ENCODE results near the gene ARSG. TPM values are rescaled to one million over a fixed set of nuclear protein-coding genes. Genes with fewer than 3 reads are reported as not detected.

ARSG gene
- total and polyA plus RNA-seq, 9 of the 15 experiments (the other 6 are each of a cell fraction or from before 2014, with no cell fraction given) = 1.0 to 5.6 (median 1.8) TPM

- TF ChIP-seq HES1 (IDR thresholded peaks at IDR 0.05; ENCODE audit: low read depth) = no peak
- TF ChIP-seq E2F3 (CRISPR knock-in tag; IDR thresholded peaks at IDR 0.05) = no peak
- TF ChIP-seq E2F8 (IDR thresholded peaks at IDR 0.05; ENCODE audit: low read depth, partially characterized antibody) = no peak
- TF ChIP-seq MCM5 (IDR thresholded peaks at IDR 0.05; ENCODE audit: low read depth) = no peak
- no peak for TF ChIP-seq USF2 (CRISPR knock-in tag; IDR thresholded peaks at IDR 0.05)
Measured at GRCh38 chr17:68420065-68420464, 128.8 kb downstream of the ARSG start (continued).

- no peak for ATAC-seq
- Histone ChIP-seq H3K36me3 (ENCODE audit: control insufficient read depth, insufficient read depth, low read length) (no peaks in the 10 kb centered on the region), H2AFZ (ENCODE audit: low read depth, low read length) (no peak overlapping the region), H3K9ac (ENCODE audit: insufficient read depth in 1 of 2, low read depth in 2 of 2, low read length in 2 of 2) (no peak overlapping the region), H3K27me3 (ENCODE audit: control insufficient read depth in 2 of 2, insufficient read depth in 2 of 2, low read length in 2 of 2) (peaks cover 14 to 27% of the 10 kb centered on the region in 2 experiments), H3K9me1 (ENCODE audit: control insufficient read depth, insufficient read depth, low read length) (no peaks in the 10 kb centered on the region), H3K4me1 (replicated peaks in 1 of 2; ENCODE audit: control insufficient read depth in 2 of 2, insufficient read depth in 2 of 2, low read length in 2 of 2) (no peaks in the 10 kb centered on the region; a peak in 1 of 5 replicates), H3K4me3 (no peak overlapping the region), H3K27ac (ENCODE audit: extremely low read depth, low read depth, low read length) (no peak overlapping the region), H3K4me2 (ENCODE audit: insufficient read depth, low read length) (no peak overlapping the region), H3K9me3 (replicated peaks; ENCODE audit: control insufficient read depth, insufficient read depth, low read depth, low read length) (no peaks in the 10 kb centered on the region), H4K20me1 (replicated peaks; ENCODE audit: control insufficient read depth, insufficient read depth, low read length) (0 out of 2 replicates have a peak, but pooled peaks cover 5% of the 10 kb centered on the region), H3K79me2 (ENCODE audit: control insufficient read depth, insufficient read depth, low read length) (no peaks in the 10 kb centered on the region)
- POLR2A ChIA-PET = no interaction called here
- no peak for DNase-seq (ENCODE audit: extremely low read depth in 1 of 4, low spot score in 3 of 4)
- intact Hi-C loops (cut with micrococcal nuclease) = no loop called here
- BruUV-seq (replicated peaks) = TSS peak; percentile 24
- CTCF ChIA-PET (ENCODE audit: low intra/inter-chr PET ratio) = no interaction called here
- FAIRE-seq = no peak
- in situ Hi-C loops (cut with MboI) = no loop called here
- 13% methylated on average over 9 of the region's 9 CpGs for WGBS (ENCODE audit: insufficient coverage, low coverage, missing lambda C conversion rate)
- TF ChIP-seq ZKSCAN1 (IDR thresholded peaks at IDR 0.05; ENCODE audit: low read depth, low read length) = no peak
- no peak for TF ChIP-seq EHMT2 (IDR thresholded peaks at IDR 0.05)
- no peak for TF ChIP-seq XRCC4 (IDR thresholded peaks at IDR 0.05; ENCODE audit: extremely low read depth, insufficient read depth, insufficient read length)
- TF ChIP-seq NBN (IDR thresholded peaks at IDR 0.05; ENCODE audit: low read depth) = no peak
- no peak for TF ChIP-seq GTF2A2 (tag; IDR thresholded peaks at IDR 0.05)
- no peak for TF ChIP-seq RFX1 (IDR thresholded peaks at IDR 0.05)
- TF ChIP-seq ZNF740 (CRISPR knock-in tag; IDR thresholded peaks at IDR 0.05) = no peak
- no peak for TF ChIP-seq ZNF740 (tag; IDR thresholded peaks at IDR 0.05)
- TF ChIP-seq ZNF140 (CRISPR knock-in tag; IDR thresholded peaks at IDR 0.05) = no peak
- TF ChIP-seq NFIX (CRISPR knock-in tag; IDR thresholded peaks at IDR 0.05; ENCODE audit: low read depth) = no peak
- no peak for TF ChIP-seq ZNF766 (CRISPR knock-in tag; conservative IDR thresholded peaks at IDR 0.05)
- no peak for TF ChIP-seq SMAD1 (IDR thresholded peaks at IDR 0.05; ENCODE audit: low read depth, low read length, partially characterized antibody)
Measured at GRCh38 chr17:68421486-68421885, 130.2 kb downstream of the ARSG start.
